Measurements from ENCODE around the gene TSPAN3. TPM values are rescaled to one million over a fixed set of nuclear protein-coding genes. Genes with fewer than 3 reads are reported as not detected.

Gene TSPAN3
- total RNA-seq, 1 experiment from 2014 or later, result 84.9 TPM

DNA sequence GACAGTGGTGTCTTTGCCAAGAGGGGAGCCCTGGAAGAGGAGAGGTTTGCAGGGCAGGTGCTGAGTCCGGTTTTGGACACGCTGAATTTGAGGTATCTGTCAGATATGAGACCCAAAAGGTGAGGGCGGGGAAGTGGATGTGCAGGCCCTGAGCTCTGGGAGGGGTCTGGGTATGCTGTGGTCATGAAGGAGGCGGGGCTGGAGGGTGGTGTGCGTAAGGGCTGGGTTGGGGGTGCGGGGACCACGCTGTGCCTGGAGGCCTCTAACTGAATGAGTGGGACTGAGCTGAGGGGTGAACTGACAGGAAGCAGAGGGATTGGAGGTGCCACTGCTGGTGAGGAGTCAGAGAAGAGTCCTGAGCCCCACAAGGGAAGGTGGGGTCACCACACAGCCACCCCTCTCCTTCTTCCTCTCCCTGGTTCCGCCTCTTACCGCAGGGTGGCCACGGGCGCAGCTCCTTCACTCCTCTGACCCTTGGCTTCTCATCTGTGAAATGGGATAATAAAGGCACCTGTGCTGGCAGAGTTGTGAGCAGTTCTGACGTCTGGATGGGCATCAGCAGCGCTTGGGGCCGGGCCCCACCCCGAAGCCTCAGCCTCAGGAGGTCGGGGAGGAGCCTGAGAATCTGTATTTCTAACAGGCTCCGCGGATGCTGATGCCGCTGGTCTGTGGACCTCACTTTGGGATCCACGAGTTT is 47.2 kb downstream of the TSPAN3 start (continued):
- TF ChIP-seq, protein P1, sequence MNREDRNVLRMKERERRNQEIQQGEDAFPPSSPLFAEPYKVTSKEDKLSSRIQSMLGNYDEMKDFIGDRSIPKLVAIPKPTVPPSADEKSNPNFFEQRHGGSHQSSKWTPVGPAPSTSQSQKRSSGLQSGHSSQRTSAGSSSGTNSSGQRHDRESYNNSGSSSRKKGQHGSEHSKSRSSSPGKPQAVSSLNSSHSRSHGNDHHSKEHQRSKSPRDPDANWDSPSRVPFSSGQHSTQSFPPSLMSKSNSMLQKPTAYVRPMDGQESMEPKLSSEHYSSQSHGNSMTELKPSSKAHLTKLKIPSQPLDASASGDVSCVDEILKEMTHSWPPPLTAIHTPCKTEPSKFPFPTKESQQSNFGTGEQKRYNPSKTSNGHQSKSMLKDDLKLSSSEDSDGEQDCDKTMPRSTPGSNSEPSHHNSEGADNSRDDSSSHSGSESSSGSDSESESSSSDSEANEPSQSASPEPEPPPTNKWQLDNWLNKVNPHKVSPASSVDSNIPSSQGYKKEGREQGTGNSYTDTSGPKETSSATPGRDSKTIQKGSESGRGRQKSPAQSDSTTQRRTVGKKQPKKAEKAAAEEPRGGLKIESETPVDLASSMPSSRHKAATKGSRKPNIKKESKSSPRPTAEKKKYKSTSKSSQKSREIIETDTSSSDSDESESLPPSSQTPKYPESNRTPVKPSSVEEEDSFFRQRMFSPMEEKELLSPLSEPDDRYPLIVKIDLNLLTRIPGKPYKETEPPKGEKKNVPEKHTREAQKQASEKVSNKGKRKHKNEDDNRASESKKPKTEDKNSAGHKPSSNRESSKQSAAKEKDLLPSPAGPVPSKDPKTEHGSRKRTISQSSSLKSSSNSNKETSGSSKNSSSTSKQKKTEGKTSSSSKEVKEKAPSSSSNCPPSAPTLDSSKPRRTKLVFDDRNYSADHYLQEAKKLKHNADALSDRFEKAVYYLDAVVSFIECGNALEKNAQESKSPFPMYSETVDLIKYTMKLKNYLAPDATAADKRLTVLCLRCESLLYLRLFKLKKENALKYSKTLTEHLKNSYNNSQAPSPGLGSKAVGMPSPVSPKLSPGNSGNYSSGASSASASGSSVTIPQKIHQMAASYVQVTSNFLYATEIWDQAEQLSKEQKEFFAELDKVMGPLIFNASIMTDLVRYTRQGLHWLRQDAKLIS (CRISPR knock-in tag; IDR thresholded peaks at IDR 0.05; ENCODE audit: borderline replicate concordance), result no peak

DNA sequence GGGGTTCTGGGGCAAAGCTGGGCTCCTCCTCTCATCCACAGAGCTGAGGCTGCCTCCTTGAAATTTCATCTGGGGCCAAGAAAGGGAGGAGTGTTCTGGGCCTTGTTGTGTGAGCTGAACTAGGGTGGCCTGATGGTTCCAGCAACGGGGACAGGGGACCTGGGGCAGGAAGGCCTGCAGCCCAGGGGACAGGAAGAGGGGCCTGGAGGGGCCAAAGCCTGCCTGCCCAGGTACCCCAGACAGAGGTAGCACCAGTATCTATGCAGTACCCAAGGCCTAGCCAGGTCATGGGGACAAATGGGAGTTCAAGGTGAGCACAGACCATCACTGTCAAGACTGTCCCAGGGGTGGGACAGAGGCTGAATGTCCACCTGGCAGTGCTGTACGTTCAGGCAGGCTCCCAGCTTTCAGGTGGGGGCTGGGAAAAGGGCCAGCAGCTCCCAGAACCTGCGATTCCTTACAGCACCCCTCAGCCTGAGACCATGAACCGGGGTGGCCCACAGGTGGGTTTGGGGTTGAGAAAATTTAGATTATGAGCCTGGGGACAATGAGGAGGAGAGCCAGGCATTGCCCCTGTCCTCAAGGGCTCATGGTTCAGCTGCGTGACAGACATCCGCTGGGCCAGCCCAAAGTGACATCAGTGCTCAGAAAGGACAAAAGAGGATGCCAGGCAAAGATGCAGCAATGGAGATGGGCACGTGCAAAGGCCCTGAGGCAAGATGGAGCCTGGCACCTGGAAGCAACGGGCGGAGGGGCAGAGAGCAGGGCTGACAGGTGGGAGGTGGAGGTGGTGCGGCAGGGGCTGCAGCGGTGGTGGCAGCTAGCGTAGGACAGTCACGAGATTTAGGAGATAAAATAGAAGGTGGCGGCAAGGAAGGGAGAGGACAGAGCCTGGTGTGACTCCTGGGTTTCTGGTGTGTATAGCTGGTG is 48.0 kb downstream of the TSPAN3 start:
- H3K4me1 Mint-ChIP-seq, result no peaks in the 10 kb centered on the region
- ChIA-PET CTCF (interaction anchor here (0.7 to 5.4 kb wide), 18 partner anchors 12 to 561 kb away, joined by 3 to 57 read pairs (median 4); partner anchors contain the start of gene PSTPIP1), POLR2A (interaction anchor here (0.6 kb wide), 1 partner anchor 126 kb away, joined by 3 read pairs; no protein-coding TSS in a partner anchor)
- no peaks in the 10 kb centered on the region; the same call in none of the 2 replicates for H3K27me3 Mint-ChIP-seq (ENCODE audit: low read depth)
- DNase-seq (ENCODE audit: low spot score) (no peak), ATAC-seq (no peak)
- no peaks in the 10 kb centered on the region for H3K9me3 Mint-ChIP-seq
- no peaks in the 10 kb centered on the region for H3K36me3 Mint-ChIP-seq
- H3K27ac Mint-ChIP-seq, result no peak overlapping the region
- no peak overlapping the region for H3K4me3 Mint-ChIP-seq
- TF ChIP-seq, protein P2, sequence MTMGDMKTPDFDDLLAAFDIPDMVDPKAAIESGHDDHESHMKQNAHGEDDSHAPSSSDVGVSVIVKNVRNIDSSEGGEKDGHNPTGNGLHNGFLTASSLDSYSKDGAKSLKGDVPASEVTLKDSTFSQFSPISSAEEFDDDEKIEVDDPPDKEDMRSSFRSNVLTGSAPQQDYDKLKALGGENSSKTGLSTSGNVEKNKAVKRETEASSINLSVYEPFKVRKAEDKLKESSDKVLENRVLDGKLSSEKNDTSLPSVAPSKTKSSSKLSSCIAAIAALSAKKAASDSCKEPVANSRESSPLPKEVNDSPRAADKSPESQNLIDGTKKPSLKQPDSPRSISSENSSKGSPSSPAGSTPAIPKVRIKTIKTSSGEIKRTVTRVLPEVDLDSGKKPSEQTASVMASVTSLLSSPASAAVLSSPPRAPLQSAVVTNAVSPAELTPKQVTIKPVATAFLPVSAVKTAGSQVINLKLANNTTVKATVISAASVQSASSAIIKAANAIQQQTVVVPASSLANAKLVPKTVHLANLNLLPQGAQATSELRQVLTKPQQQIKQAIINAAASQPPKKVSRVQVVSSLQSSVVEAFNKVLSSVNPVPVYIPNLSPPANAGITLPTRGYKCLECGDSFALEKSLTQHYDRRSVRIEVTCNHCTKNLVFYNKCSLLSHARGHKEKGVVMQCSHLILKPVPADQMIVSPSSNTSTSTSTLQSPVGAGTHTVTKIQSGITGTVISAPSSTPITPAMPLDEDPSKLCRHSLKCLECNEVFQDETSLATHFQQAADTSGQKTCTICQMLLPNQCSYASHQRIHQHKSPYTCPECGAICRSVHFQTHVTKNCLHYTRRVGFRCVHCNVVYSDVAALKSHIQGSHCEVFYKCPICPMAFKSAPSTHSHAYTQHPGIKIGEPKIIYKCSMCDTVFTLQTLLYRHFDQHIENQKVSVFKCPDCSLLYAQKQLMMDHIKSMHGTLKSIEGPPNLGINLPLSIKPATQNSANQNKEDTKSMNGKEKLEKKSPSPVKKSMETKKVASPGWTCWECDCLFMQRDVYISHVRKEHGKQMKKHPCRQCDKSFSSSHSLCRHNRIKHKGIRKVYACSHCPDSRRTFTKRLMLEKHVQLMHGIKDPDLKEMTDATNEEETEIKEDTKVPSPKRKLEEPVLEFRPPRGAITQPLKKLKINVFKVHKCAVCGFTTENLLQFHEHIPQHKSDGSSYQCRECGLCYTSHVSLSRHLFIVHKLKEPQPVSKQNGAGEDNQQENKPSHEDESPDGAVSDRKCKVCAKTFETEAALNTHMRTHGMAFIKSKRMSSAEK (CRISPR knock-in tag; IDR thresholded peaks at IDR 0.05; ENCODE audit: borderline replicate concordance), result no peak
- TF ChIP-seq, protein P3, sequence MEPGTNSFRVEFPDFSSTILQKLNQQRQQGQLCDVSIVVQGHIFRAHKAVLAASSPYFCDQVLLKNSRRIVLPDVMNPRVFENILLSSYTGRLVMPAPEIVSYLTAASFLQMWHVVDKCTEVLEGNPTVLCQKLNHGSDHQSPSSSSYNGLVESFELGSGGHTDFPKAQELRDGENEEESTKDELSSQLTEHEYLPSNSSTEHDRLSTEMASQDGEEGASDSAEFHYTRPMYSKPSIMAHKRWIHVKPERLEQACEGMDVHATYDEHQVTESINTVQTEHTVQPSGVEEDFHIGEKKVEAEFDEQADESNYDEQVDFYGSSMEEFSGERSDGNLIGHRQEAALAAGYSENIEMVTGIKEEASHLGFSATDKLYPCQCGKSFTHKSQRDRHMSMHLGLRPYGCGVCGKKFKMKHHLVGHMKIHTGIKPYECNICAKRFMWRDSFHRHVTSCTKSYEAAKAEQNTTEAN (CRISPR knock-in tag; IDR thresholded peaks at IDR 0.05), result no peak
- no peak for TF ChIP-seq TEAD4 (CRISPR knock-in tag; IDR thresholded peaks at IDR 0.05)
- TF ChIP-seq ELF4 (CRISPR knock-in tag; IDR thresholded peaks at IDR 0.05; ENCODE audit: low read depth), result no peak

DNA sequence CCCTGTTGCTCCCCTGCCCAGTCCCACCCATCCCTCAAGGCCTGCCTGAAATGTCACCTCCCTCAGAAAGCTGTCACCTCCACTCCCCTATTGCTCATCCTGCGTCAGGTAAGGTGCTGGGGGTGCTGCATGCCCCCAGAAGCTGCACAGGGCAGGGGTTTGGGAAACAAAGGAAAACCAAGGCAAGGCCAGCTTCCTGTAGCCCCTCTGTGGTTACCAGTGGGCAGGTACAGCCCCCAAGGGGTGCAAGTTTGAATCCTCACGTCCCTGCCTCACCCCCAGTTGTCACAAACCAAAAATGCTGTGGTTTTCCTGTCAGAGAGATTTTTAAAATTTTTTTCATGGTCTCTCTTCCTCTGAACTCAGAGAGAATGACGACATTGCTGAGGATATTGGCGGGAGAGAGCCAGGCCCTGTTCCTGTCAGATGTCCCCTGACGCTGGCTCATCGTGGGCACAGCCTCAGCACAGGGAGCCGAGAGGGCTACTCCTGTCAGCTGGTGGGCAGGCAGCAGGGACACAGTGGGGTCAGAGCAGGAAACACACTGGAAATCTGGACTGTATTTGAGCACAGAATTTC is 49.0 kb downstream of the TSPAN3 start:
- H3K36me3 Mint-ChIP-seq, result no peaks in the 10 kb centered on the region
- H3K4me3 Mint-ChIP-seq, result no peak overlapping the region
- no peak for ATAC-seq
- no peak overlapping the region for H3K27ac Mint-ChIP-seq
- H3K4me1 Mint-ChIP-seq, result no peaks in the 10 kb centered on the region
- ChIA-PET POLR2A (no interaction called here), CTCF (interaction anchor here (5.4 kb wide), 1 partner anchor 48 kb away, joined by 41 read pairs; no protein-coding TSS in a partner anchor)
- no peak for DNase-seq (ENCODE audit: low spot score)
- H3K9me3 Mint-ChIP-seq, result no peaks in the 10 kb centered on the region
- H3K27me3 Mint-ChIP-seq (ENCODE audit: low read depth), result no peaks in the 10 kb centered on the region; the same call in 1 of the 2 replicates
- TF ChIP-seq, protein P4, sequence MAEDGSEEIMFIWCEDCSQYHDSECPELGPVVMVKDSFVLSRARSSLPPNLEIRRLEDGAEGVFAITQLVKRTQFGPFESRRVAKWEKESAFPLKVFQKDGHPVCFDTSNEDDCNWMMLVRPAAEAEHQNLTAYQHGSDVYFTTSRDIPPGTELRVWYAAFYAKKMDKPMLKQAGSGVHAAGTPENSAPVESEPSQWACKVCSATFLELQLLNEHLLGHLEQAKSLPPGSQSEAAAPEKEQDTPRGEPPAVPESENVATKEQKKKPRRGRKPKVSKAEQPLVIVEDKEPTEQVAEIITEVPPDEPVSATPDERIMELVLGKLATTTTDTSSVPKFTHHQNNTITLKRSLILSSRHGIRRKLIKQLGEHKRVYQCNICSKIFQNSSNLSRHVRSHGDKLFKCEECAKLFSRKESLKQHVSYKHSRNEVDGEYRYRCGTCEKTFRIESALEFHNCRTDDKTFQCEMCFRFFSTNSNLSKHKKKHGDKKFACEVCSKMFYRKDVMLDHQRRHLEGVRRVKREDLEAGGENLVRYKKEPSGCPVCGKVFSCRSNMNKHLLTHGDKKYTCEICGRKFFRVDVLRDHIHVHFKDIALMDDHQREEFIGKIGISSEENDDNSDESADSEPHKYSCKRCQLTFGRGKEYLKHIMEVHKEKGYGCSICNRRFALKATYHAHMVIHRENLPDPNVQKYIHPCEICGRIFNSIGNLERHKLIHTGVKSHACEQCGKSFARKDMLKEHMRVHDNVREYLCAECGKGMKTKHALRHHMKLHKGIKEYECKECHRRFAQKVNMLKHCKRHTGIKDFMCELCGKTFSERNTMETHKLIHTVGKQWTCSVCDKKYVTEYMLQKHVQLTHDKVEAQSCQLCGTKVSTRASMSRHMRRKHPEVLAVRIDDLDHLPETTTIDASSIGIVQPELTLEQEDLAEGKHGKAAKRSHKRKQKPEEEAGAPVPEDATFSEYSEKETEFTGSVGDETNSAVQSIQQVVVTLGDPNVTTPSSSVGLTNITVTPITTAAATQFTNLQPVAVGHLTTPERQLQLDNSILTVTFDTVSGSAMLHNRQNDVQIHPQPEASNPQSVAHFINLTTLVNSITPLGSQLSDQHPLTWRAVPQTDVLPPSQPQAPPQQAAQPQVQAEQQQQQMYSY (CRISPR knock-in tag; IDR thresholded peaks at IDR 0.05), result no peak
- TF ChIP-seq, protein P5, sequence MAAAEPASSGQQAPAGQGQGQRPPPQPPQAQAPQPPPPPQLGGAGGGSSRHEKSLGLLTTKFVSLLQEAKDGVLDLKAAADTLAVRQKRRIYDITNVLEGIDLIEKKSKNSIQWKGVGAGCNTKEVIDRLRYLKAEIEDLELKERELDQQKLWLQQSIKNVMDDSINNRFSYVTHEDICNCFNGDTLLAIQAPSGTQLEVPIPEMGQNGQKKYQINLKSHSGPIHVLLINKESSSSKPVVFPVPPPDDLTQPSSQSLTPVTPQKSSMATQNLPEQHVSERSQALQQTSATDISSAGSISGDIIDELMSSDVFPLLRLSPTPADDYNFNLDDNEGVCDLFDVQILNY (CRISPR knock-in tag; IDR thresholded peaks at IDR 0.05), result no peak
- TF ChIP-seq, protein P6, sequence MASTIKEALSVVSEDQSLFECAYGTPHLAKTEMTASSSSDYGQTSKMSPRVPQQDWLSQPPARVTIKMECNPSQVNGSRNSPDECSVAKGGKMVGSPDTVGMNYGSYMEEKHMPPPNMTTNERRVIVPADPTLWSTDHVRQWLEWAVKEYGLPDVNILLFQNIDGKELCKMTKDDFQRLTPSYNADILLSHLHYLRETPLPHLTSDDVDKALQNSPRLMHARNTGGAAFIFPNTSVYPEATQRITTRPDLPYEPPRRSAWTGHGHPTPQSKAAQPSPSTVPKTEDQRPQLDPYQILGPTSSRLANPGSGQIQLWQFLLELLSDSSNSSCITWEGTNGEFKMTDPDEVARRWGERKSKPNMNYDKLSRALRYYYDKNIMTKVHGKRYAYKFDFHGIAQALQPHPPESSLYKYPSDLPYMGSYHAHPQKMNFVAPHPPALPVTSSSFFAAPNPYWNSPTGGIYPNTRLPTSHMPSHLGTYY (CRISPR knock-in tag; IDR thresholded peaks at IDR 0.05), result no peak
- TF ChIP-seq IRF2 (CRISPR knock-in tag; IDR thresholded peaks at IDR 0.05; ENCODE audit: borderline replicate concordance, low read depth) (no peak), SMAD3 (CRISPR knock-in tag; IDR thresholded peaks at IDR 0.05; ENCODE audit: borderline replicate concordance) (no peak)

Measured in WTC11 (cell line).